LNCaP clone FGC (cell line): ENCODE measurements around the gene HSPA4.

Experiments
- DNase-seq: peaks from one replicate; pipeline ENCODE4 v3.0.0-alpha.2; 2011; ENCODE audit warnings: low read depth
- H3K4me3 ChIP-seq: 2 replicates; pipeline ENCODE4 v1.5.1; 2011; ENCODE audit warnings: mild to moderate bottlenecking, low read depth, low read length, control low read depth
- TF ChIP-seq, protein P1 (sequence below): IDR thresholded peaks from 2 replicates; pipeline ENCODE4 v1.5.1; 2012; ENCODE audit warnings: mild to moderate bottlenecking; ENCODE audit not compliant: control insufficient read depth, insufficient read depth; ENCODE audit errors: extremely low read depth

Gene HSPA4

DNA sequence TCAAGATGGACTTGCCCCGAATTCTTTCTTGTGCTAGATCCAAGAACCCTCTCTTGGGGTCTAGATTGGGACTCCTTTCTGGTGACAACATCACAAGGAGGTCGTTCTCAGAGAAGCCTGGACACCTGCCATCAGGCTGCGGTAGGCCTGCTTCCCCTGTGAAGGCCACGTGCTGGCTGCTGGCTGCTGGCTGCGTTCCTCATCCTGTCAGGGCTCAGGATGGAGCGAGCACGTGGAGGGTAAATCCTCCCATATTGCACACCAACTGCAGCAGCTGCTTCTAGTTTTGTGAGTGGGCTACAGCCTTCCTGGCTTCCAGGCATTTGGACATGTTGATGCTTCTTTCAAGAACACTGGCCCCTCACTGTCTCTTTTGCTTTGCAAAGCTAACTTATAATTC is 95.6 kb downstream of the HSPA4 start:
- DNase-seq, result no peak
- TF ChIP-seq, protein P1, sequence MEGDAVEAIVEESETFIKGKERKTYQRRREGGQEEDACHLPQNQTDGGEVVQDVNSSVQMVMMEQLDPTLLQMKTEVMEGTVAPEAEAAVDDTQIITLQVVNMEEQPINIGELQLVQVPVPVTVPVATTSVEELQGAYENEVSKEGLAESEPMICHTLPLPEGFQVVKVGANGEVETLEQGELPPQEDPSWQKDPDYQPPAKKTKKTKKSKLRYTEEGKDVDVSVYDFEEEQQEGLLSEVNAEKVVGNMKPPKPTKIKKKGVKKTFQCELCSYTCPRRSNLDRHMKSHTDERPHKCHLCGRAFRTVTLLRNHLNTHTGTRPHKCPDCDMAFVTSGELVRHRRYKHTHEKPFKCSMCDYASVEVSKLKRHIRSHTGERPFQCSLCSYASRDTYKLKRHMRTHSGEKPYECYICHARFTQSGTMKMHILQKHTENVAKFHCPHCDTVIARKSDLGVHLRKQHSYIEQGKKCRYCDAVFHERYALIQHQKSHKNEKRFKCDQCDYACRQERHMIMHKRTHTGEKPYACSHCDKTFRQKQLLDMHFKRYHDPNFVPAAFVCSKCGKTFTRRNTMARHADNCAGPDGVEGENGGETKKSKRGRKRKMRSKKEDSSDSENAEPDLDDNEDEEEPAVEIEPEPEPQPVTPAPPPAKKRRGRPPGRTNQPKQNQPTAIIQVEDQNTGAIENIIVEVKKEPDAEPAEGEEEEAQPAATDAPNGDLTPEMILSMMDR, result no peak
- no peak overlapping the region for H3K4me3 ChIP-seq

DNA sequence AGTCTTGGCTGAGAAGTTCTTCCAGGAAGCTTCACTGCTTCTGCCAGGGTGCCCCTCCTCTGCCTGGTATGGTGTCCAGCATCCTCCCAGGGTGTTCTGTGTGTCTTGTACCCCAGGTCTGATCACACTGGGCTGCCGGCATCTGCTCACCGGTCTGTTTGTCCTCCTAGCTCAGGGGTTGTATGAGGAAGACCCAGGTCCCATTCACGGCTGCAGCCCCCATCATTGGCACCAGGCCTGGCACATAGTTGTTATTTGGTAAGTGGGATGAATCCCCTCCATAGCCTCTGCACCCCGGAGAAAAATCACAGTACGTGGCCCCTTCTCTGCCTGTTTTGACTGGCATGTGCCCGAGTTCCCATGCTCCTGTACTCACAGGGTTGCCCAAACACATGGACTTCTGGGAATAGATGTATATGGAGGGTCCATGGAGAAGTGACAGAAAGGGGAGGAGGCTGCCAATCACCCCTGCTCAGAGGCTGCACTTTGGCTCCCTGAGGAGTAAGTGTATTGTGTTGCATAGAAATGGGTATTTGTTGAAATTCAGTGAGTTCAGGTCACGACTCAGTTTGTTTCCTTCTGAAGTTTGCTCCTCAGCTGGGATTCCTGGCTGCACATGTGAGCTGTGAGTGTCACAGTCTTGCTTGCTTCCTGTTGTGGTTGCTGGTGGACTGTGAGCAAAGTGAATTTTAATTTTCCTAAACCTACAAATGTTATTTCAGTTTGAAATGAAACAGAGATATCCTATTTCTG is 96.2 kb downstream of the HSPA4 start:
- DNase-seq, result no peak
- TF ChIP-seq, protein P1, result no peak
- no peak overlapping the region for H3K4me3 ChIP-seq

DNA sequence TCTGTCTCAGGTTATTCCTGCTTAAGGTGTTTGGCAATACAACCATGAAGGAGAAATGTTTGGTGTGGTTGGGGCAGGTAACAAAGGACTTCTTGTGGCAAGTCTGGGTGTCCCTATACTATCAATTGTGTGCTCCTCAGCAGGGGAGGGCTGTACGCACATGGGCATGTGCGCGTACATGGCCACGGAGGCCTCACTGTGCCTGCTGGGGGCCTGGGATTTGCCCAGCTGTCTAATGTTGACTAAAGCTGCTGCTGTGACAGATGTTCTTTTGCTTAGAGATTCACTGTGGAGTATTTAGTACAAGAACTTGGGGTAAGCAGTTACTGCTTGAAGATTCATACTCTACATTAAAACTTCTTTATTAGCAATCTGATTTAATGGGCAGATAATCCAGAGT is 97.5 kb downstream of the HSPA4 start:
- TF ChIP-seq, protein P1, result no peak
- H3K4me3 ChIP-seq, result no peak overlapping the region
- DNase-seq, result no peak

DNA sequence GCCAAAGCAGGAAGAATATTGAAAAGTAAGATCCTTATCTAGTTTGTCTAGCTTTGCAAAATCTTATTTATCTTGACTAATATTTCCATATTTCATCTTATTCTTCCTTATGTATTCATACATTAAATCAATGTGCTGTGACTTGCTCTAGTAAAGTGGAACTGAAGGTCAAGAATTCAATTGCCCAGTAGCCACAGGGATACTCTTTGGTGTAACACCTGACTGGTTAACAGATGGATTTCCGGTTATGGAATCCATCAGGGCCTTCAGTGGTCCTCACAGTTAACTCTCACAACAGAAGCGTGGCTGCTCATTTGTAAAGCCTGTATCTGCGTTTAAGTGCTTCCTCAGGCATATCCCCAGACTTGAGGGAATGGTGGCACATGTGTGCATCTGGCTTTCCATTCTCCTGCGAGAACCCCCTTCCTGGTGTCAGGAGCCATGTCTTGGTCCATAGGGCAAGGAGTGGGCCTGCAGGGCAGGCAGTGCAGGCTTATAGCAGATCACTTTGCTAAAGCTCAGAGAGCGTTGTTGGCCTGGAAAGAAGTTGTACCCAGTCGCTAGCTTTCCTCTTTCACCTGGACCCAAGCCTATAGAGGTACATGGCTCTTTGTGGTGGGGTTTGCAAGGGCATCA is 99.2 kb downstream of the HSPA4 start:
- no peak overlapping the region for H3K4me3 ChIP-seq
- TF ChIP-seq, protein P1, result no peak
- no peak for DNase-seq

DNA sequence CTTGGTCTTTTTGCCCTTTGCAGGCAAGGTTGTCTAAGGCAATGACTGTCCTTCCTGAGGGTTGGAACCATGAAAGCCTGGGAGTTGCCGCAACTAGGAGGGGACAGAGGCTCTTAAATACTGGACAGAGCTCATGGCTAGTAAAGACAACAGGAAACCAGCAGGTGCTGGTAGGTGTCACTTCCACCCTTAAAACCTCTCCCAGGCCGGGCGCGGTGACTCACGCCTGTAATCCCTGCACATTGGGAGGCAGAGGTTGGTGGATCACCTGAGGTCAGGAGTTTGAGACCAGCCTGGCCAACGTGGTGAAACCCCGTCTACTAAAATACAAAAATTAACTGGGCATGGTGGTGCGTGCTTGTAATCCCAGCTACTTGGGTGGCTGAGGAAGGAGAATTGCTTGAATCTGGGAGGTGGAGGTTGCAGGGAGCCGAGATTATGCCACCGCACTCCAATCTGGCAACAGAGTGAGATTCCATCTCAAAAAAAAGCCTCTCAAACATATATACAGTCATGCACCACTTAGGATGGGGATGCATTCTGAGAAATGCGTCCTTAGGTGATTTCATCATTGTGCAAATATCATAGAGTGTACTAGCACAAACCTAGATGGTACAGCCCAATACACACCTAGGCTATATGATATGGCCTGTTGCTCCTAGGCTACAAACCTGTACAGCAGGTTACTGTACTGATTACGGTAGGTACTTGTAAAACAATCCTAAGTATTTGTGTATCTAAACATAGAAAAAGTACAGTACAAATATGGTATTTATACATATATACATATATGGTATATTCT is 102.7 kb downstream of the HSPA4 start:
- TF ChIP-seq, protein P1, result no peak
- peak; percentile 50 for DNase-seq
- no peak overlapping the region for H3K4me3 ChIP-seq

DNA sequence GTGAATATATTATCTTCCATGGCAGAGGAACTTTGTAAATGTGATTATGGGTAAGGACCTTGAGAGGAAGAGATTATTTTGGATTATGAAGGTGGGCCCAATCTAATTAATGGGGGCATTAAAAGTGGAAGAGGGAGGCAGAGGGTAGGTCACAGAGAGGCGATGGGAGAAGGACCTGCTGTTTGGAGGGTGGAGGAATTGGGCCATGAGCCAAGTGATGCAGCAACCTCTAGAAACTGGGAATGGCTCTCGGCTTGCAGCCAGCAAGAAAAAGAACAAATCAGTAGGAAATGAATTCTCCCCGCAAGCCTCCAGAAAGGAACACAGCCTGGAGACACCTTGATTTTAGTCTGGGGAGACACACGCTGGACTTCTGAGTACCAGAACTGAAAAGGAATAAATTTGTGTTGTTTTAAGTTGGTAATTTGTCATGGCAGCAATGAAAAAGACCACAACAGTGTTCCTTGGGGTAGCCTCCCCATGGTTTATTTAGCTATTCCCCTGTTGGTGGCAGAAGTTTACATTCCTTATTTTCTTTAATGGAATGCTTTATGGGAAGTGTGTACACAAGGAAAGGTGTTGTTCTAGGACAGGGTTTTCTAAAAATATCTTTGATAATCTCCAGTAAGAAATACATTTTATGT is 103.6 kb downstream of the HSPA4 start:
- DNase-seq, result no peak
- TF ChIP-seq, protein P1, result no peak
- H3K4me3 ChIP-seq, result no peak overlapping the region
